ENCODE results near the gene EOGT. TPM values are rescaled to one million over a fixed set of nuclear protein-coding genes. Genes with fewer than 3 reads are reported as not detected.
A peak's percentile ranks its signal among the peaks of the same experiment; 100 is the strongest.

EOGT gene
- total RNA-seq: 15.5 and 17.5 TPM in 2 replicates
- long read RNA-seq, full-length matches to known transcripts: 8 of 15 reads
- long read RNA-seq, partial matches to known transcripts: 3 of 15 reads
- long read RNA-seq, other reads (novel, unspliced or antisense): 4 of 15 reads

DNA sequence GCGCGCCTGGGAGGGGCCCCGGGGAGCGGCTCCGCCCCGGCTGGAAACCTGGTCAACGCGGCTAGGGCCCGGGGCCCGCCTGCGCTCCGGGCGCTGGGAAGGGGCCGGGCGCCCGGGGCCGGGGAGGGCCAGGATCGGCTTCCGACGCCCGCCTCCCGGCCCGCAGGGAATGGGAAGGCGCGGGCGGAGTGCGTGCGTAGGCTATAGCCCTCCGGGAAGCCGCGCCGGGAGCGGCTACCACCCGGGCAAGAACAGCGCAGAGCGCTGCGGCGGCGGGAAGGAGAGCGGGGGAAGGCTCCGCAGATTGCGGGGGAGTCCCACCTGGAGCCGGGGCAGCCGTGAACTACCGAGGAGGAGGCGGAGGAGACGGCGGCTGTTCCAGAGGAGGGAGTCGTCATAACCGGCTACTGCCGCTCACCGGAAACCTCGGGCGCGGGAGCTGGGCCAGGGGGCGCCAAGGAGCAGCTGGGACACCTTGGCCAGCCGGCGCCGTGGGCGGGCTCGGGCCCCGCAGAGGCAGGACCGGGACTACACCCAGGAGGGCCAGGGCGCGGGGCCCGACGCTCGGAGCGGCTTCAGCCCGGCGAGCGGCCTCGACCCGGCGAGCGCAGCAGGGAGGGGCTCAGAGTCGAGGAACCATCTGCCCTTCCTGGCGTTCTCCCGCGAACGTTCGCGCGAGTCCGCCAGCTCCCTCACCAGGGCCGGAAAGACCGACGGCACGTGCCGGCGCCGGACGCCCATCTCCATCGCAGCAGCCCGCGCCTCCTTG, at the start of gene EOGT:
Gene EOGT (minus strand): TSS at position 432 of the 769 bp plus-strand sequence. CDS start 3,838 bp downstream, outside the sequence.
- Mint-ChIP-seq H3K27ac (peak within 1 kb of the TSS; percentile 91), H3K4me3 (ENCODE audit: low read depth) (peak within 1 kb of the TSS; percentile 86), H3K4me1 (ENCODE audit: low read depth) (peaks cover 8% of the 10 kb centered on the region), H3K9me3 (ENCODE audit: low read depth) (no peaks in the 10 kb centered on the region), H3K27me3 (peaks cover 3% of the 10 kb centered on the region), H3K36me3 (ENCODE audit: insufficient read depth) (peaks cover 7% of the 10 kb centered on the region)
- peak; percentile 85 for DNase-seq (ENCODE audit: low spot score, unreplicated experiment)
- TF ChIP-seq CTCF (IDR thresholded peaks at IDR 0.05; ENCODE audit: unreplicated experiment): peak; percentile 69

- DNase-seq (ENCODE audit: low spot score, unreplicated experiment): no peak
- peaks cover 2% of the 10 kb centered on the region for H3K4me1 Mint-ChIP-seq (ENCODE audit: low read depth)
- H3K27me3 Mint-ChIP-seq: no peaks in the 10 kb centered on the region
- H3K4me3 Mint-ChIP-seq (ENCODE audit: low read depth): no peak overlapping the region
- H3K27ac Mint-ChIP-seq: no peak overlapping the region
- TF ChIP-seq CTCF (IDR thresholded peaks at IDR 0.05; ENCODE audit: unreplicated experiment): no peak
- peaks cover 27% of the 10 kb centered on the region for H3K36me3 Mint-ChIP-seq (ENCODE audit: insufficient read depth)
- no peaks in the 10 kb centered on the region for H3K9me3 Mint-ChIP-seq (ENCODE audit: low read depth)
Measured at GRCh38 chr3:69059688-69060087, 46.2 kb upstream of the EOGT start.

GRCh38 chr3:69058947-69059224, 45.4 kb upstream of the EOGT start:
- H3K27ac Mint-ChIP-seq: no peak overlapping the region
- no peak overlapping the region for H3K4me3 Mint-ChIP-seq (ENCODE audit: low read depth)
- TF ChIP-seq CTCF (IDR thresholded peaks at IDR 0.05; ENCODE audit: unreplicated experiment): no peak
- no peaks in the 10 kb centered on the region for H3K4me1 Mint-ChIP-seq (ENCODE audit: low read depth)
- DNase-seq (ENCODE audit: low spot score, unreplicated experiment): no peak
- no peaks in the 10 kb centered on the region for H3K9me3 Mint-ChIP-seq (ENCODE audit: low read depth)
- H3K36me3 Mint-ChIP-seq (ENCODE audit: insufficient read depth): peaks cover 26% of the 10 kb centered on the region
- no peaks in the 10 kb centered on the region for H3K27me3 Mint-ChIP-seq

DNA sequence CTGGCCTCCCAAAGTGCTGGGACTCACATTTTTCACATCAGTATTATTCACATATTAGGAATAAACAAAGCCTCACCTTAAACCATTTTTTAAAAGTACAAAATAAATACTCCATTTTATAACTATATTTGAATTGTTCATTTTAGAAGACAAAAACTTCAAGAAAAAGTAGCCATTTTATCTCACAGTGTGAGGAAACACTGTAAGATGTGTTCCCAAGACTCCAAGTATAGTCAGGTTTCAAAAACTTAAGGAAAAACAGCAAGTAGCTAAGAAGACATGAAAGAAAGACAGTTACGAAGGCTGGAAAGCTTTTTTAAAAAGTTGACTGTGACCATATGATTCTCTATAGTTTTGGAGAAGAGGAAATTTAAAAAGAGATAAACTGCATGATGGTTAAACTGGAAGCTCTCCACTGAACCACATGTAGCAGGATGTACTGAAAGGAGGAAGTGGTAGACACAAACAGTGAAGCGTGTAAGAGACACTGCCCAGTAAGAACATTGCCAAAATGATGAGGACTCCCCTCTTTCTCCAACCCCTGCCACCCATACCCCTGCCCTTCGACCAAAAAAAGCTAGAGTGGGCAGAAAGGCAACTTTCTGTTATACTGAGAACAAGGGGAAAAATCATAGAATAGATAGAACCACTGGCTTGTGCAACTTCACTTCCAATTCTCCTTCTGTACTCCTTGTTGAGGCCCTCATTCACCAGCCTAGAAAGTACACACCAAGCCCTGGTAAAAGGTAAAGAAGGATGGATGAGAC, 44.9 kb upstream of the EOGT start:
- H3K4me3 Mint-ChIP-seq (ENCODE audit: low read depth): no peak overlapping the region
- DNase-seq (ENCODE audit: low spot score, unreplicated experiment): no peak
- H3K9me3 Mint-ChIP-seq (ENCODE audit: low read depth): no peaks in the 10 kb centered on the region
- H3K4me1 Mint-ChIP-seq (ENCODE audit: low read depth): no peaks in the 10 kb centered on the region
- no peak overlapping the region for H3K27ac Mint-ChIP-seq
- no peak for TF ChIP-seq CTCF (IDR thresholded peaks at IDR 0.05; ENCODE audit: unreplicated experiment)
- no peaks in the 10 kb centered on the region for H3K27me3 Mint-ChIP-seq
- H3K36me3 Mint-ChIP-seq (ENCODE audit: insufficient read depth): peaks cover 24% of the 10 kb centered on the region

DNA sequence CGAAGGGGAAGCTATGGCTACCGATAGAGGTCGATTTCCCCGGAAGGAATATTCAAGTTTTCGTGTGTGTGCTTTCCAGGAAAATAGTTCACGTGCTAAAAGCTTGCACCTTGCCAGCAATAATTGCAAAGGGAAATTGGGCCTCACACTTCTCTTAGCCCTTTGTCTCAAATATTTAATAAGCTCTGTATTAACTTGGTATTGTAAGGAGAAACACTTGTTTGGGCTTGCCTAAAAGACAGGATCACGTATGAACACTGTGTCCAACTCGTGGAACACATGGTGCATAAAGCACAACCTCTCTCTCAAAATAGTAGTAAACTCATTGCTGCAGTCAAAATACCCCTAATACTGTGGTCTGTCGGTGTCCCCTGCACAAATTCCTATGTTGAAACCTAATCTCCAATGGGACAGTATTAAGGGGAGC, 39.0 kb upstream of the EOGT start:
- H3K27me3 Mint-ChIP-seq: no peaks in the 10 kb centered on the region
- no peak for DNase-seq (ENCODE audit: low spot score, unreplicated experiment)
- H3K27ac Mint-ChIP-seq: peak overlapping the region; percentile 99
- H3K4me1 Mint-ChIP-seq (ENCODE audit: low read depth): peaks cover 20% of the 10 kb centered on the region
- no peaks in the 10 kb centered on the region for H3K9me3 Mint-ChIP-seq (ENCODE audit: low read depth)
- H3K4me3 Mint-ChIP-seq (ENCODE audit: low read depth): peak overlapping the region; percentile 99
- peaks cover 16% of the 10 kb centered on the region for H3K36me3 Mint-ChIP-seq (ENCODE audit: insufficient read depth)
- no peak for TF ChIP-seq CTCF (IDR thresholded peaks at IDR 0.05; ENCODE audit: unreplicated experiment)

Data from progenitor cell of endocrine pancreas (in vitro differentiated cells).